Measurements from ENCODE around the gene PEX5L. TPM values are rescaled to one million over a fixed set of nuclear protein-coding genes. Genes with fewer than 3 reads are reported as not detected.

The PEX5L gene
- total and polyA plus RNA-seq, 8 donors: 1.1 to 30.2 (median 8.6) TPM

DNA sequence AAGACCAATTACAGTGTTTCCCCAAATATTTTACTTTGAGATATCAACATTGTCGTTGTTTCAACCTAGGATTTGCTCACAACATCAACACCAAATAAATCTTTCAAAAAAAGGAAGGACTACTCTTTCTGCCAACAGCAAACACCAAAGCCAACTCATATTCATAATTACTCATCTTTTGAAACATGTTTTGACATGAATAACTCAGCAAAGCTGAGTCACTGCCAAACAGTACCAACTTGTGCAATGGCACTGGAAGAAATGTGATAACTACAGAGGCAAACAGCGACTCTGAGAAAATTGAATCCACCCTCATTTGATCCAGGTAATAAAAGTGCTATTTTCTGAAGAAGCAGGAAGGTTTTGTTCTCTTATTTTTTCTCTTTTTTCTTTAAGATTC lies 67.2 kb downstream of the PEX5L start:
- Histone ChIP-seq H3K27ac (no peak overlapping the region), H3K27me3 (no peaks in the 10 kb centered on the region), H3K9me3 (no peaks in the 10 kb centered on the region), H3K4me3 (no peak overlapping the region), H3K4me1 (peaks cover 0 to 3% (median 0%) of the 10 kb centered on the region in 3 donors), H3K36me3 (no peaks in the 10 kb centered on the region)
- WGBS, 2 donors: 61 to 67% methylated on average over 2 of the region's 2 CpGs
- FAIRE-seq (no peak), DNase-seq (peak in 1 of 6 donors; percentile 17), ATAC-seq (peak in 3 of 4 donors; percentile 30 to 78 (median 61))
- intact Hi-C loops (cut with DNase I): no loop called here
- no peak for TF ChIP-seq CTCF (IDR thresholded peaks at IDR 0.05)

DNA sequence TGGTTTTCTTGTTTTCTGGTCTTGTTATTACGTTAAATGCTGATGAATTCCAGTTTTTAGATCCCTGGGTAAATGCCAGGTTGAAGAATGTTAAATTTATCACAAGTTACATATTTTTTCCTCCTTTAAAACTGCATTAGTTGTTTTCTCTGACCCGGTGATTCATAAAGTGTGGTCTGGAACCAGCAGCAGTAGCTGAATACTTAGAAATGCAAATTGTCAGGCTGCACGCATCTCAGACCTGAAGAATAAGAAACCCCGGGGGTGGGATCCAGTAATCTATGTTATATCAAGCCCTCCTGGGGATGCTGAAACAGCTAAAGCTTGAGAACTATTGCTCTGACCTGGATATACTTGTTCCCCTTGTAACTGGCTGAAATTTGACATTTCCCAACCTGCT lies 69.1 kb downstream of the PEX5L start:
- DNase-seq: no peak

DNA sequence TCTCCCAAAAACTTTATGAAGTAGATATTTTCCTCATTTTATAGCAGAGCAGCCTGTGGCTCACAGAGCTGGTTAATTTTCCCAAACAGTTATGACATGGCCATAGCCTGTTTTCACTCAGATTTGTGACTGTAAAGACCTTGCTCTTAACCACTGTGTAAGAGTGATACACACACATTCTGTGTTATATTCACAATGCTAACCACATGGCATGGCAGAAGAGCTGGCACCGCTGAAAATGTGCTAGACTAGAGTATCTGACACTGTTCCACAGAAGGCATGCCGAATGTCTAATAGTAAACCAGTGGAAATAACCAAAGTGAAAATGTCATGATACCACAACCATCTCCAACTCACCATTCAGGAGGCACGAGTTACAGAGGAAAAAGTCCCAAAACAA lies 71.8 kb downstream of the PEX5L start:
- H3K9me3 ChIP-seq: no peaks in the 10 kb centered on the region
- 22 to 85% methylated on average over 3 of the region's 3 CpGs for WGBS, 2 donors
- FAIRE-seq: no peak

More for the DNA sequence above, 69.1 kb downstream of the PEX5L start:
- FAIRE-seq (no peak), ATAC-seq (no peak)
- peaks cover 0 to 3% (median 2%) of the 10 kb centered on the region in 3 donors for H3K4me1 ChIP-seq
- no peaks in the 10 kb centered on the region for H3K27me3 ChIP-seq
- no peaks in the 10 kb centered on the region for H3K36me3 ChIP-seq
- no peak overlapping the region for H3K27ac ChIP-seq
- no peak for TF ChIP-seq CTCF (IDR thresholded peaks at IDR 0.05)
- intact Hi-C loops (cut with DNase I): no loop called here
- H3K9me3 ChIP-seq: no peaks in the 10 kb centered on the region
- WGBS, 2 donors: 73 to 76% methylated on average over 4 of the region's 4 CpGs
- H3K4me3 ChIP-seq: no peak overlapping the region

GRCh38 chr3:179962629-179963387 lies 73.9 kb downstream of the PEX5L start:
- DNase-seq (no peak), FAIRE-seq (no peak), ATAC-seq (peak; percentile 50 to 78 (median 60))
- TF ChIP-seq CTCF (IDR thresholded peaks at IDR 0.05): no peak
- Histone ChIP-seq H3K27ac (no peak overlapping the region), H3K4me1 (peaks cover 0 to 4% (median 0%) of the 10 kb centered on the region in 3 donors), H3K4me3 (no peak overlapping the region), H3K9me3 (no peaks in the 10 kb centered on the region), H3K27me3 (no peaks in the 10 kb centered on the region), H3K36me3 (no peaks in the 10 kb centered on the region)
- intact Hi-C loops (cut with DNase I): no loop called here
- WGBS, 2 donors: 35 to 38% methylated on average over 1 of the region's 1 CpG

More for the DNA sequence above, 71.8 kb downstream of the PEX5L start:
- ATAC-seq: no peak
- Histone ChIP-seq H3K27me3 (no peaks in the 10 kb centered on the region), H3K4me1 (peaks cover 0 to 4% (median 3%) of the 10 kb centered on the region in 3 donors), H3K4me3 (no peak overlapping the region), H3K27ac (no peak overlapping the region), H3K36me3 (no peaks in the 10 kb centered on the region)
- DNase-seq: no peak
- TF ChIP-seq CTCF (IDR thresholded peaks at IDR 0.05): no peak
- intact Hi-C loops (cut with DNase I): no loop called here

GRCh38 chr3:179961703-179962078 lies 75.0 kb downstream of the PEX5L start:
- ATAC-seq (no peak), DNase-seq (no peak), FAIRE-seq (no peak)
- Histone ChIP-seq H3K36me3 (no peaks in the 10 kb centered on the region), H3K27ac (no peak overlapping the region), H3K4me3 (no peak overlapping the region), H3K9me3 (no peaks in the 10 kb centered on the region), H3K27me3 (no peaks in the 10 kb centered on the region), H3K4me1 (peaks cover 0 to 4% (median 0%) of the 10 kb centered on the region in 3 donors)
- intact Hi-C loops (cut with DNase I): no loop called here
- TF ChIP-seq CTCF (IDR thresholded peaks at IDR 0.05): no peak
- WGBS, 2 donors: 74 to 75% methylated on average over 5 of the region's 5 CpGs

Measured in pancreas (tissue), 10 donors.